Right atrium auricular region (tissue), 2 donors: ENCODE data around the gene ZNF286A. TPM values are rescaled to one million over a fixed set of nuclear protein-coding genes. Genes with fewer than 3 reads are reported as not detected.
"Not testable (repeated sequence)": the region's sequence is repeated elsewhere in the genome, so short reads cannot be mapped to it uniquely, and the experiment has no call there.

ENCODE experiments used
- DNase-seq: peaks from one replicate; pipeline ENCODE4 v3.0.0-alpha.2; 2019; ENCODE audit warnings: low spot score
- H3K27ac ChIP-seq, 2 donors: fragments of 200-600 bp; sonication (generic); 1 replicate in 1 of 2; 2 replicates in 1 of 2; pipeline ENCODE4 v1.5.1; 2016 to 2019
- H3K27me3 ChIP-seq, 2 donors: fragments of 200-600 bp; sonication (generic); one replicate each; pipeline versions ENCODE4 v1.5.1 to v1.6.0; 2017 to 2019
- H3K36me3 ChIP-seq: fragments of 200-600 bp; sonication (generic); one replicate; pipeline ENCODE4 v1.5.1; 2016
- H3K4me1 ChIP-seq, 2 donors: fragments of 200-600 bp; sonication (generic); one replicate each; pipeline versions ENCODE4 v1.5.1 to v1.6.0; 2017 to 2019
- H3K4me3 ChIP-seq, 2 donors: fragments of 200-600 bp; sonication (generic); 1 replicate in 1 of 2; 2 replicates in 1 of 2; pipeline ENCODE4 v1.5.1; 2017 to 2019; ENCODE audit warnings: mild to moderate bottlenecking in 1 of 2, moderate library complexity in 1 of 2
- H3K9me3 ChIP-seq, 2 donors: fragments of 200-600 bp; sonication (generic); one replicate each; pipeline ENCODE4 v1.5.1; 2019
- CTCF ChIP-seq, 2 donors: fragments of 200-600 bp; sonication (generic); IDR thresholded peaks; one replicate each; pipeline ENCODE4 v1.5.1; 2019; ENCODE audit warnings: antibody characterized with exemption in 2 of 2
- total RNA-seq, 2 donors: library from RNA; depleted of rRNA; stranded (reverse); fragments of >200 nt; gene quantifications; one replicate each; pipeline ENCODE4 v1.1.0, GENCODE V29; 2016

Gene ZNF286A
- total RNA-seq, 2 donors from 2014 or later, result 20.1 to 26.1 TPM

- H3K36me3 ChIP-seq, result no peaks in the 10 kb centered on the region
- DNase-seq, result no peak
- no peak for TF ChIP-seq CTCF (IDR thresholded peaks at IDR 0.05)
- H3K4me1 ChIP-seq, result peaks cover 0 to 15% of the 10 kb centered on the region in 2 donors
- no peaks in the 10 kb centered on the region for H3K9me3 ChIP-seq
- H3K4me3 ChIP-seq, result no peak overlapping the region
- no peaks in the 10 kb centered on the region for H3K27me3 ChIP-seq
- no peak overlapping the region for H3K27ac ChIP-seq
Measured at GRCh38 chr17:15662681-15663080, 36.9 kb upstream of the ZNF286A start.

- Histone ChIP-seq H3K4me3 (no peak overlapping the region), H3K36me3 (no peaks in the 10 kb centered on the region), H3K27ac (no peak overlapping the region), H3K27me3 (no peaks in the 10 kb centered on the region), H3K9me3 (no peaks in the 10 kb centered on the region), H3K4me1 (peaks cover 0 to 15% of the 10 kb centered on the region in 2 donors)
- DNase-seq, result no peak
- no peak for TF ChIP-seq CTCF (IDR thresholded peaks at IDR 0.05)
Measured at GRCh38 chr17:15663176-15663575, 36.4 kb upstream of the ZNF286A start.

- H3K27ac ChIP-seq, result no peak overlapping the region
- H3K36me3 ChIP-seq, result no peaks in the 10 kb centered on the region
Measured at GRCh38 chr17:15663691-15664090, 35.9 kb upstream of the ZNF286A start.

GRCh38 chr17:15669526-15669925, 30.0 kb upstream of the ZNF286A start:
- H3K4me1 ChIP-seq, H3K4me3 ChIP-seq, H3K27me3 ChIP-seq, H3K36me3 ChIP-seq, H3K9me3 ChIP-seq, DNase-seq, H3K27ac ChIP-seq: not testable (repeated sequence)

More at GRCh38 chr17:15663691-15664090, 35.9 kb upstream of the ZNF286A start:
- peaks cover 0 to 13% of the 10 kb centered on the region in 2 donors for H3K4me1 ChIP-seq
- no peaks in the 10 kb centered on the region for H3K27me3 ChIP-seq
- no peak overlapping the region for H3K4me3 ChIP-seq
- no peak for TF ChIP-seq CTCF (IDR thresholded peaks at IDR 0.05)
- DNase-seq, result no peak
- H3K9me3 ChIP-seq, result no peaks in the 10 kb centered on the region

GRCh38 chr17:15674640-15675039, 24.9 kb upstream of the ZNF286A start:
- not testable (repeated sequence) for H3K36me3 ChIP-seq, DNase-seq, H3K4me1 ChIP-seq, H3K4me3 ChIP-seq, H3K9me3 ChIP-seq, H3K27me3 ChIP-seq, H3K27ac ChIP-seq

GRCh38 chr17:15675991-15676390, 23.6 kb upstream of the ZNF286A start:
- not testable (repeated sequence) for H3K9me3 ChIP-seq, H3K4me1 ChIP-seq, H3K4me3 ChIP-seq

GRCh38 chr17:15683135-15683534, 16.4 kb upstream of the ZNF286A start:
- H3K4me1 ChIP-seq, H3K27ac ChIP-seq, H3K9me3 ChIP-seq, H3K36me3 ChIP-seq, H3K4me3 ChIP-seq, H3K27me3 ChIP-seq, DNase-seq: not testable (repeated sequence)

More at GRCh38 chr17:15675991-15676390, 23.6 kb upstream of the ZNF286A start:
- not testable (repeated sequence) for H3K27me3 ChIP-seq, H3K27ac ChIP-seq, DNase-seq, H3K36me3 ChIP-seq

GRCh38 chr17:15683824-15684478, 15.6 kb upstream of the ZNF286A start, which contains the start of gene TRIM16:
Gene TRIM16 (minus strand): TSS chr17:15684311. CDS start chr17:15651609, 32,702 bp downstream.
- not testable (repeated sequence) for H3K9me3 ChIP-seq, H3K4me1 ChIP-seq, H3K27me3 ChIP-seq, H3K36me3 ChIP-seq
- peak within 1 kb of the TSS; percentile 55 for H3K4me3 ChIP-seq
- peak within 1 kb of the TSS; percentile 20 to 43 for H3K27ac ChIP-seq
- DNase-seq, result peak; percentile 77

GRCh38 chr17:15687494-15687893, 12.1 kb upstream of the ZNF286A start:
- not testable (repeated sequence) for H3K36me3 ChIP-seq, H3K4me3 ChIP-seq, H3K27me3 ChIP-seq, H3K27ac ChIP-seq, H3K9me3 ChIP-seq, H3K4me1 ChIP-seq, DNase-seq

GRCh38 chr17:15698967-15699366, 585 bp upstream of the ZNF286A start:
- not testable (repeated sequence) for H3K4me1 ChIP-seq, DNase-seq, H3K27me3 ChIP-seq, H3K9me3 ChIP-seq, H3K36me3 ChIP-seq
- H3K4me3 ChIP-seq, result peak overlapping the region; percentile 60 to 62
- H3K27ac ChIP-seq, result peak overlapping the region in 1 of 2 donors; percentile 45

- not testable (repeated sequence) for H3K36me3 ChIP-seq, H3K4me1 ChIP-seq, H3K9me3 ChIP-seq, DNase-seq, H3K27me3 ChIP-seq
- Histone ChIP-seq H3K27ac (peak overlapping the region; percentile 45 to 75), H3K4me3 (peak overlapping the region; percentile 60 to 62)
Measured at GRCh38 chr17:15699937-15700336, 385 bp downstream of the ZNF286A start.

- H3K36me3 ChIP-seq, result peaks cover 31% of the 10 kb centered on the region
- H3K9me3 ChIP-seq, result peaks cover 0 to 30% of the 10 kb centered on the region in 2 donors
- H3K27me3 ChIP-seq, H3K27ac ChIP-seq, H3K4me1 ChIP-seq, H3K4me3 ChIP-seq, DNase-seq: not testable (repeated sequence)
Measured at GRCh38 chr17:15704239-15704638, 4.7 kb downstream of the ZNF286A start.
